NCI-H128 (cell line): Measurements from ENCODE around the gene SV2A.
"Not testable (repeated sequence)": the region's sequence is repeated elsewhere in the genome, so short reads cannot be mapped to it uniquely, and the experiment has no call there.

Experiments used
- DNase-seq: peaks from one replicate; lab custom pipeline; 2025; ENCODE audit not compliant: unreplicated experiment; lab: John Stamatoyannopoulos, UW

SV2A gene

GRCh38 chr1:149887456-149888246 lies 30.0 kb downstream of the SV2A start:
- DNase-seq = peak; percentile 91

GRCh38 chr1:149887196-149887455 lies 30.5 kb downstream of the SV2A start:
- DNase-seq = not testable (repeated sequence)

GRCh38 chr1:149886396-149887195 lies 31.0 kb downstream of the SV2A start:
- DNase-seq = peak; percentile 95

GRCh38 chr1:149886121-149886395 lies 31.6 kb downstream of the SV2A start:
- not testable (repeated sequence) for DNase-seq

- DNase-seq = peak; percentile 62
Measured at GRCh38 chr1:149885339-149886120, 32.1 kb downstream of the SV2A start.

- DNase-seq = no peak
Measured at GRCh38 chr1:149884433-149885338, 33.0 kb downstream of the SV2A start.

GRCh38 chr1:149883598-149884247 lies 33.9 kb downstream of the SV2A start:
- DNase-seq = no peak

- DNase-seq = no peak
Measured at GRCh38 chr1:149881876-149882275, 35.8 kb downstream of the SV2A start.

GRCh38 chr1:149879556-149879955 lies 38.1 kb downstream of the SV2A start:
- DNase-seq = no peak

GRCh38 chr1:149877211-149877946 lies 40.3 kb downstream of the SV2A start:
- DNase-seq = no peak

- not testable (repeated sequence) for DNase-seq
Measured at GRCh38 chr1:149873060-149873459, 44.6 kb downstream of the SV2A start.

GRCh38 chr1:149866887-149867286 lies 50.8 kb downstream of the SV2A start:
- DNase-seq = not testable (repeated sequence)

GRCh38 chr1:149861497-149862054 lies 56.1 kb downstream of the SV2A start:
- not testable (repeated sequence) for DNase-seq

GRCh38 chr1:149860684-149861496 lies 56.8 kb downstream of the SV2A start:
- DNase-seq = not testable (repeated sequence)

GRCh38 chr1:149860271-149860670 lies 57.4 kb downstream of the SV2A start:
- not testable (repeated sequence) for DNase-seq
